ENCODE results near the gene FYB1. TPM values are rescaled to one million over a fixed set of nuclear protein-coding genes. Genes with fewer than 3 reads are reported as not detected.

FYB1 gene
- total RNA-seq, 1 experiment from 2014 or later, result not detected

GRCh38 chr5:39073767-39074016 lies 145.7 kb downstream of the FYB1 start:
- no peaks in the 10 kb centered on the region for H3K9me3 ChIP-seq (ENCODE audit: control insufficient read depth, low read depth, low read length)
- peak overlapping the region in 2 of 3 experiments; percentile 98; a peak in 5 of 7 replicates for H3K27ac Mint-ChIP-seq
- DNase-seq, result no peak
- H3K4me3 Mint-ChIP-seq, result peak overlapping the region; percentile 93 to 96
- H4K20me1 ChIP-seq (ENCODE audit: control insufficient read depth, insufficient read depth, insufficient read length), result no peaks in the 10 kb centered on the region
- peaks cover 7% of the 10 kb centered on the region for H3K23me2 ChIP-seq (ENCODE audit: insufficient read length, low read depth, low read length, poor library complexity, severe bottlenecking)
- H2AFZ ChIP-seq (ENCODE audit: low read length), result no peak overlapping the region
- TF ChIP-seq CTCF (conservative IDR thresholded peaks at IDR 0.05), result no peak
- no peak overlapping the region for H3T11ph ChIP-seq (ENCODE audit: low read length)
- H3K4me1 ChIP-seq (ENCODE audit: insufficient read depth, low read length), result peaks cover under 1% of the 10 kb centered on the region; the same call in 1 of the 2 replicates
- no peak overlapping the region for H3K4ac ChIP-seq (ENCODE audit: low read depth, low read length)
- H2BK5ac ChIP-seq (ENCODE audit: insufficient read length, low read length), result peak overlapping the region; percentile 28
- peak overlapping the region; percentile 8 for H3K56ac ChIP-seq (ENCODE audit: insufficient read length, low read depth, low read length)
- H3K79me2 ChIP-seq (ENCODE audit: insufficient read depth, low read length), result peaks cover 4% of the 10 kb centered on the region; the same call in 1 of the 2 replicates
- WGBS (ENCODE audit: extremely low coverage, insufficient read length, low lambda C conversion rate), result no CpG with 5 or more reads among the region's 29 CpGs
- H2AK5ac ChIP-seq (ENCODE audit: insufficient read length, low read length), result no peak overlapping the region
- no peaks in the 10 kb centered on the region for H3K27me3 ChIP-seq (ENCODE audit: insufficient read depth, low read length)
- H2BK12ac ChIP-seq (ENCODE audit: insufficient read length, low read depth, low read length), result no peak overlapping the region
- no peaks in the 10 kb centered on the region for H3K9me3 Mint-ChIP-seq
- H4K8ac ChIP-seq (replicated peaks; ENCODE audit: insufficient read length, low read depth, low read length), result no peak overlapping the region
- H3K14ac ChIP-seq (ENCODE audit: insufficient read depth, low read length), result peak overlapping the region; percentile 10; the same call in 1 of the 2 replicates
- no peak overlapping the region for H2BK120ac ChIP-seq (ENCODE audit: low read depth, low read length, poor library complexity, severe bottlenecking)
- H3K9ac ChIP-seq (ENCODE audit: extremely low read depth, insufficient read length, low read length), result peak overlapping the region; percentile 93
- no peak overlapping the region for H4K91ac ChIP-seq (ENCODE audit: insufficient read length, low read depth, low read length)
- peak overlapping the region; percentile 71 for H3K27ac ChIP-seq (ENCODE audit: insufficient read length, low read depth, low read length)
- H3K23ac ChIP-seq (ENCODE audit: insufficient read length, low read depth, low read length), result no peak overlapping the region
- H3K4me2 ChIP-seq (ENCODE audit: insufficient read depth, insufficient read length, low read length), result peak overlapping the region; percentile 68
- H2BK20ac ChIP-seq (ENCODE audit: low read depth, low read length, poor library complexity, severe bottlenecking), result no peak overlapping the region
- H3K18ac ChIP-seq (ENCODE audit: insufficient read length, low read depth, low read length), result peak overlapping the region; percentile 89
- H3K36me3 Mint-ChIP-seq (ENCODE audit: insufficient read depth in 1 of 3, low read depth in 3 of 3), result no peaks in the 10 kb centered on the region; a peak in 2 of 7 replicates
- H3K27me3 Mint-ChIP-seq (ENCODE audit: low read depth), result no peaks in the 10 kb centered on the region
- H2BK15ac ChIP-seq (ENCODE audit: low read depth, low read length), result no peak overlapping the region
- H3K4me1 Mint-ChIP-seq, result peaks cover 21 to 26% of the 10 kb centered on the region in 2 experiments
- no peak overlapping the region for H4K5ac ChIP-seq (ENCODE audit: insufficient read length, low read depth, low read length)
- no peaks in the 10 kb centered on the region for H3K79me1 ChIP-seq (ENCODE audit: insufficient read depth, low read depth, low read length, poor library complexity, severe bottlenecking)

All from H9 (cell line).